Peyer's patch (tissue), 4 donors: Measurements from ENCODE around the gene GFPT1.

Experiments used
- POLR2A ChIP-seq, 2 donors: fragments of 450-650 bp; IDR thresholded peaks; one replicate each; pipeline ENCODE4 v1.5.1; 2017; ENCODE audit warnings: antibody characterized with exemption in 2 of 2, mild to moderate bottlenecking in 2 of 2, moderate library complexity in 2 of 2
- TF ChIP-seq, protein P1 (sequence below), 6 experiments: fragments of 450-650 bp in 4 of 6; fragments of 200-600 bp in 2 of 6; sonication (generic) in 1 of 6; IDR thresholded peaks; one replicate each; pipeline ENCODE4 v1.5.1; 2017 to 2019; ENCODE audit warnings: antibody characterized with exemption in 6 of 6, mild to moderate bottlenecking in 3 of 6, moderate library complexity in 1 of 6

DNA sequence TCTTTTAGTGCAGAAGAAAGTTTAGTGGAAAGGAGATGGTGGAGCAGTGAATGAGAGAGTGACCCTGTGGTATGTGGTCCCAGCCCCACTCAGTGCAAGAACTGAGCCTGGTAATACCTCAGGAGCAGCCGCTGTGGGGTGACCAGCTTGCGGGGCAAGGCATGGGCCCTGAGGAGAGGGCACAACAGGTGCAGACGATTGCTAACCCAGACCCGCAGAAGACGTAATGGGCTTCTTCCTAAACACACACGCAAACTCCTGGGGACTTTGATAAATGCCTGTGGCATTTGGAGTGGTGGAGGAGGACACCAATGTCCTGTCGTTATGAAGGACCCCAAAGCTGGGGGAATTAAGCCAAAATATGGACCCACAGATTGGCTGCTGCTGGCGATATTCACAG lies 78.7 kb downstream of the GFPT1 start:
- TF ChIP-seq, protein P1, sequence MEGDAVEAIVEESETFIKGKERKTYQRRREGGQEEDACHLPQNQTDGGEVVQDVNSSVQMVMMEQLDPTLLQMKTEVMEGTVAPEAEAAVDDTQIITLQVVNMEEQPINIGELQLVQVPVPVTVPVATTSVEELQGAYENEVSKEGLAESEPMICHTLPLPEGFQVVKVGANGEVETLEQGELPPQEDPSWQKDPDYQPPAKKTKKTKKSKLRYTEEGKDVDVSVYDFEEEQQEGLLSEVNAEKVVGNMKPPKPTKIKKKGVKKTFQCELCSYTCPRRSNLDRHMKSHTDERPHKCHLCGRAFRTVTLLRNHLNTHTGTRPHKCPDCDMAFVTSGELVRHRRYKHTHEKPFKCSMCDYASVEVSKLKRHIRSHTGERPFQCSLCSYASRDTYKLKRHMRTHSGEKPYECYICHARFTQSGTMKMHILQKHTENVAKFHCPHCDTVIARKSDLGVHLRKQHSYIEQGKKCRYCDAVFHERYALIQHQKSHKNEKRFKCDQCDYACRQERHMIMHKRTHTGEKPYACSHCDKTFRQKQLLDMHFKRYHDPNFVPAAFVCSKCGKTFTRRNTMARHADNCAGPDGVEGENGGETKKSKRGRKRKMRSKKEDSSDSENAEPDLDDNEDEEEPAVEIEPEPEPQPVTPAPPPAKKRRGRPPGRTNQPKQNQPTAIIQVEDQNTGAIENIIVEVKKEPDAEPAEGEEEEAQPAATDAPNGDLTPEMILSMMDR (IDR thresholded peaks at IDR 0.05), result no peak
- TF ChIP-seq POLR2A (IDR thresholded peaks at IDR 0.05), result no peak
